Omental fat pad (tissue), 4 donors: ENCODE results near the gene GALR3. TPM values are rescaled to one million over a fixed set of nuclear protein-coding genes. Genes with fewer than 3 reads are reported as not detected.
A peak's percentile ranks its signal among the peaks of the same experiment; 100 is the strongest.

Experiments
- ATAC-seq: fragments of 150-250 bp; one replicate; pipeline ENCODE4 v1.9.1; 2016; ENCODE audit warnings: mild to moderate bottlenecking, moderate library complexity; ENCODE audit not compliant: low FRiP score
- DNase-seq: peaks from one replicate; pipeline ENCODE4 v3.0.0-alpha.2; 2019; ENCODE audit warnings: low spot score
- total RNA-seq, 4 donors: library from RNA; depleted of rRNA; stranded (reverse); fragments of >200 nt; gene quantifications; one replicate each; pipeline ENCODE4 v1.1.0, GENCODE V29; 2016
- TF ChIP-seq, protein P1 (sequence below), 3 donors: fragments of 450-650 bp; IDR thresholded peaks; one replicate each; pipeline ENCODE4 v1.5.1; 2016 to 2017; ENCODE audit warnings: antibody characterized with exemption in 3 of 3, mild to moderate bottlenecking in 3 of 3, moderate library complexity in 2 of 3

Gene GALR3
- total RNA-seq, 4 donors from 2014 or later = not detected

DNA sequence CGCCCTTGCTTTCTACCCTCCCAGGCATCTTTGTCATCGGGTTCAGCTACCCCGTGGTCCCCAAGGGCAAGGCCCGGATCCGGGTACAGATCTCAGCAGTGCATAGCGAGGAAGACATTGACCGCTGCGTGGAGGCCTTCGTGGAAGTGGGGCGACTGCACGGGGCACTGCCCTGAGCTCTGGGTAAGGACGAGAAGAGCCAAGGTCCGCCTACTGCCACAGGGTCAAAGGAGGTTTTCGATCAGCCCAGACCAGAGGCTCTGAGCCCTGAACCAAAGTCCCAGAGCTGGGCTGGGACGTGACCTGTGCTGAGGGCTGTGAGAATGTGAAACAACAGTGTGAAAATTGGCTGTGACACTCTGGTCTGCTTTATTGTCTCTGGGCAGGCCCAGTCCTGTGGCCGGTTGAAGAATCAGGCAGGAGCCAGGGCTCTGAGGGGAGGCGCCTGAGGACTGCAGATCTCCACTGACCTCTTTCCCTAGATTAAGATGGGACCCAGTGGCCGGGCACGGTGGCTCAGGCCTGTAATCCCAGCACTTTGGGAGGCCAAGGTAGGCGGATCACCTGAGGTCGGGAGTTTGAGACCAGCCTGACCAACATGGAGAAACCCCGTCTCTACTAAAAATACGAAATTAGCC lies 6.5 kb upstream of the GALR3 start:
- TF ChIP-seq, protein P1, sequence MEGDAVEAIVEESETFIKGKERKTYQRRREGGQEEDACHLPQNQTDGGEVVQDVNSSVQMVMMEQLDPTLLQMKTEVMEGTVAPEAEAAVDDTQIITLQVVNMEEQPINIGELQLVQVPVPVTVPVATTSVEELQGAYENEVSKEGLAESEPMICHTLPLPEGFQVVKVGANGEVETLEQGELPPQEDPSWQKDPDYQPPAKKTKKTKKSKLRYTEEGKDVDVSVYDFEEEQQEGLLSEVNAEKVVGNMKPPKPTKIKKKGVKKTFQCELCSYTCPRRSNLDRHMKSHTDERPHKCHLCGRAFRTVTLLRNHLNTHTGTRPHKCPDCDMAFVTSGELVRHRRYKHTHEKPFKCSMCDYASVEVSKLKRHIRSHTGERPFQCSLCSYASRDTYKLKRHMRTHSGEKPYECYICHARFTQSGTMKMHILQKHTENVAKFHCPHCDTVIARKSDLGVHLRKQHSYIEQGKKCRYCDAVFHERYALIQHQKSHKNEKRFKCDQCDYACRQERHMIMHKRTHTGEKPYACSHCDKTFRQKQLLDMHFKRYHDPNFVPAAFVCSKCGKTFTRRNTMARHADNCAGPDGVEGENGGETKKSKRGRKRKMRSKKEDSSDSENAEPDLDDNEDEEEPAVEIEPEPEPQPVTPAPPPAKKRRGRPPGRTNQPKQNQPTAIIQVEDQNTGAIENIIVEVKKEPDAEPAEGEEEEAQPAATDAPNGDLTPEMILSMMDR (IDR thresholded peaks at IDR 0.05) = no peak
- ATAC-seq = no peak
- no peak for DNase-seq

DNA sequence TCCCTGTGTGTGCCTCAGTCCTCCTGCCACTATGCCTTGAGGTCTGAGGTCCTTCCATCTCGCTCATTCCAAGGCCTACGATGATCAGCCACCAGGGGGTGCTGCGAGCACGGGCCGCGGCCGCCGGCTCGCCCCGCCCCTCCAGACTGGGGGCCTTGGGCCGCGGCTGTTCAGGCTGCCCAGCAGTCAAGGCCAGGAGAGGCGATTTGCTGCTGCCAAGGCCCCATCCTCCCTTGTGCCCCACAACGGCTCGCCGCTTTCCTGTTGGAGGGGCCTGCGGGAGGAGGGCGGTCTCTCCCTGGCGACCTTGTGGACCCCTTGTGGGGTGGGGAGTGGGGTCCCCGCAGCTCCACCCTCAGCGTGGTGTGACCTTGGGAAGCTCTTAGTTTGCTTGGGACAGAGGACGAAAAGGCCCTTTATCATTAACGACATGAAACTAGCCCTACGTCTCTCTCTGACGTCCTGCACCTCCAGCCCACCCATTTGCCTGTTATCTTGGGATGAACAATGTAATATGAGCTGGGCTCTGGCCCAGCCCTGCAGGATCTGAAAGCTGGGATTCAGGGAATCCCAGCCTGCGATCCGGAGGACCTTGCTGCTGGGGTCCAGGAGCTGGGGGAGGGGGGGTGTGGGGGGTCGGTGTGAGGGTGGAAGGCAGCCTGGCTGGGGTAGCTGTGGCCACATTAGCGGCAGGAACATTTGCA lies 5.3 kb upstream of the GALR3 start:
- DNase-seq (peak; percentile 85), ATAC-seq (peak; percentile 88)
- TF ChIP-seq, protein P1 (IDR thresholded peaks at IDR 0.05) = peak in 2 of 3 donors; percentile 76 to 92

DNA sequence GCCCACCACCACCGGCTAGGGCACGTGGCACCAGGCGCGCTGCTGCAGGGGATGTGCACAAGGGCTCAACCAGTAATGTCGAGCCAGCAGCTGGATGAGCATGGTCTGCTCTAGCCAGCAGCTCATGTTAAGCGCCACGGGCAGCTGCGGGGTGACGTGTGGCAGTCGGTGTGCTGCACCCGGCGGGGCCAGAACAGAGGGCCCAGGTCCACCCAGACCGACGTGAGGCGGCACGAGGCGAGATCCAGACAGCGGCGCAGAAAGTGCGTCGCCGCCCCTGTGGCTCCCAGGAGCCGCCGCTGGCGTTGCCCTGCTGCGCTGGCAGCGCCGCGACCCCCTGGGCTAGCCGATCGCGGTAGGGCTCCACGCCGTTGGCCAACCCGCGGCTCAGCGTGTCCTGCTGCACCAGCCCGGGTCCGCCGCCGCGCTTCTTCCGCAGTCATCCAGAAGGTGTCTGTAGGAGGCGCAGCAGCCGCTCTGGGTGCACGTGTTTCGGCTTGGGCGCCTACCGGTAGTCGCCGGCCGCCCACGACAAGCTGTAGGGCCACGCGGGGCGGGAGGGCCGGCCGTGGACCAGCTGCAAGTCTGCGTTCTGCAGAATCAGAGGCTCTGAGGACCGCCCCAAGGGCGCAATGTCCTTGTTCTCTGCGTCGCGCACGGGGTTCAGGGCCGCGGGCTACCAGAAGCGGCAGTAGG lies 4.6 kb upstream of the GALR3 start:
- ATAC-seq (peak; percentile 31), DNase-seq (peak; percentile 29)

DNA sequence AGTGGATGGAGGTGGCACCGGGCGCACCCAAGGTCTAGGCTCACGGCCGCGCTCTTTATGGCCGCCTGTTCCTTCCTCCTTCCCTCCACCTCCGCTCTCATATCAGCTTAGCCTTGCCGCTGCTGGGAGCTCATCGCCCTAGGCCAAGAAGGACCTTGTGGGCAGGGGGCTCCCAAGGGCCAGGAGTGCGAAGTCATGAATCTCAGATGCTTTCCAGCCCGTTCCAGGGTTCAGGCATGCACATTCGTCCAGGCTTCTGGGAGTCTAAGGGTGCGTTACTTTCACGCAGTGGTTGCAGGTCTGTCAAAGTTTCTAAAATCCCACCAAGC lies 4.1 kb upstream of the GALR3 start:
- TF ChIP-seq, protein P1 (IDR thresholded peaks at IDR 0.05) = no peak
- no peak for DNase-seq
- ATAC-seq = no peak

More for the DNA sequence above, 4.6 kb upstream of the GALR3 start:
- TF ChIP-seq, protein P1 (IDR thresholded peaks at IDR 0.05) = no peak

DNA sequence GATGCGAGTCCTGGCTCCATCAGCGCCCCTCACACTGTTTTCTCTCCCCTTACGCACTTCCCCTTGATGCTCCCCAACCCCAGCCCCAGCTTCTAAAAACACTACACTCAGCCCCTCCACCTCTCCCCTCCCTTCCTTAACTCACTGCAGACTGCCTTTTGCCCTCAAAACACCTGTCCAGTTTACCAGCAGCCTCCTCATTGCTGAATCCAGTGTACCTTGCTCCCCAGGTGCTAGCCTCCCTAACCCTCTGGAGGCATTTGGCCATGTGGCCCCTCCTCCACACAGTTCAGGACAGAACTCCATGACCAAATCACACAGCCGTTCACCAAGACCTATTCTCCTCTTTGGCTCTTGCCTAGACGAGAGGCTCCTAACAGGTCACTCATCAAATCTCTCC lies 2.8 kb upstream of the GALR3 start:
- no peak for ATAC-seq
- TF ChIP-seq, protein P1 (IDR thresholded peaks at IDR 0.05) = no peak

DNA sequence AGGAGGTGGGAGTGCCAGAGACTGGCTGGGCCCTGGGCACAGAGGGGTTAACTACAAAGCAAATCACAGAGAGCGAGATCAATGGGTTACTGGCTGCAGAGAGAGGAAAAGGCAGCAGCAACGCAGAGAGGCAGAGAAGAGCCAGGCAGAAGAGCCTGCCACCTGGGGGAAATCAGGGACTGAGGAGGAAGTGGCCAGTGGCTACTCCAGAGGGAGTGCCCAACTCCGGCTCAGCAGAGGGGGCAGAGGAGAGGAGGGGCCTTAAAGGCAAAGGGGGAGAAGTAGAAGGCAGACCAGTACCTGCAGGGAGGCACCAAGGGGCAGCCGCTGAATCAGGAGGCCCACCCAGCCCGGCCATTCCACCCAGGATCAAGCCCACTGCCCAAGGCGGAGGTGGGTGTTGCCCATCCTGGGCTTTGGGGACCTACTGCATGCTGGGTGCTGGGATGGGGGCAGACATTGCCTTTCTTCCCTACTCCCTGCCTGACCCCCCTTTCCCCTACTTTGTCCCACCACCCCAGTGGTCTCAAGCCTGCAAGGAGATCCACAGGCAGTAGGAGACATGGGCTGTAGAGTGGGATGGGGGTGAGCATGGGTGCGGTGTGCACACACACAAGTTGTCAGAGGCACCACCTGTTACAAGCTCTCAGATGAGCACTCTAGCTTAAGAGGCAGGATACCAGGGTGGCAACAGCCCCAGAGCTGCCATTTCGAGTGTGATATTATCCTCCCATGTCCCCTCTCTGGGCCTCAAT lies 926 bp upstream of the GALR3 start:
- TF ChIP-seq, protein P1 (IDR thresholded peaks at IDR 0.05) = no peak
- ATAC-seq = no peak
- no peak for DNase-seq

More for the DNA sequence above, 2.8 kb upstream of the GALR3 start:
- DNase-seq = no peak
